ENCODE measurements around the gene ITPRIP.

- TF ChIP-seq CTCF (optimal IDR thresholded peaks at IDR 0.05 in 1 of 3, IDR thresholded peaks at IDR 0.05 in 1 of 3, conservative IDR thresholded peaks at IDR 0.05 in 1 of 3; ENCODE audit: extremely low read depth in 1 of 3, insufficient read depth in 2 of 3, low read length in 3 of 3) (no peak), EZH2 (IDR thresholded peaks at IDR 0.05; ENCODE audit: low read length) (no peak)
These were observed 65.0 kb downstream of the ITPRIP start for GRCh38 chr10:104273286-104273685.
